HepG2 (cell line): Measurements from ENCODE around the gene NRDC. TPM values are rescaled to one million over a fixed set of nuclear protein-coding genes. Genes with fewer than 3 reads are reported as not detected.

Experiments
- CEBPB ChIP-seq: IDR thresholded peaks from 2 replicates; pipeline ENCODE4 v1.6.1; 2011; ENCODE audit warnings: low read depth, low read length, improper control_type of control experiment, borderline replicate concordance
- ELF3 ChIP-seq: IDR thresholded peaks from 2 replicates; pipeline ENCODE4 v1.6.1; 2016; ENCODE audit warnings: missing genetic modification reagents, missing compliant biosample characterization
- ETV5 ChIP-seq: IDR thresholded peaks from 2 replicates; pipeline ENCODE4 v1.6.1; 2018; ENCODE audit warnings: missing biosample characterization, missing genetic modification reagents, inconsistent platforms, borderline replicate concordance
- FOXJ3 ChIP-seq: sonication (generic); formaldehyde crosslinking; IDR thresholded peaks from 2 replicates; pipeline ENCODE4 v1.4.0; 2020; ENCODE audit warnings: missing genetic modification reagents, mild to moderate bottlenecking, borderline replicate concordance
- GTF2F1 ChIP-seq: fragments of 150-350 bp; IDR thresholded peaks from 2 replicates; pipeline ENCODE4 v1.6.1; 2014; ENCODE audit warnings: low read length
- IKZF4 ChIP-seq: sonication (generic); formaldehyde crosslinking; IDR thresholded peaks from 2 replicates; pipeline ENCODE4 v1.5.1; 2020; ENCODE audit warnings: borderline replicate concordance, mild to moderate bottlenecking, low read depth, missing genetic modification reagents; ENCODE audit errors: not compliant biosample characterization
- MEIS2 ChIP-seq: sonication (generic); formaldehyde crosslinking; IDR thresholded peaks from 2 replicates; pipeline ENCODE4 v1.9.0; 2021; ENCODE audit warnings: mild to moderate bottlenecking, missing genetic modification reagents
- NCOA2 ChIP-seq: sonication (generic); formaldehyde crosslinking; IDR thresholded peaks from 2 replicates; pipeline ENCODE4 v1.8.0; 2022; ENCODE audit warnings: inconsistent platforms
- PAX8 ChIP-seq: sonication (generic); formaldehyde crosslinking; IDR thresholded peaks from 2 replicates; pipeline ENCODE4 v1.8.0; 2022; ENCODE audit warnings: mild to moderate bottlenecking, missing genetic modification reagents, borderline replicate concordance
- SAP130 ChIP-seq: IDR thresholded peaks from 2 replicates; pipeline ENCODE4 v1.6.1; 2016; ENCODE audit warnings: low read depth
- SCMH1 ChIP-seq: sonication (generic); formaldehyde crosslinking; IDR thresholded peaks from 2 replicates; pipeline ENCODE4 v1.9.0; 2021; ENCODE audit warnings: missing genetic modification reagents, mild to moderate bottlenecking, borderline replicate concordance
- SOX6 ChIP-seq, 2 experiments: fragments of 450-650 bp in 1 of 2; sonication (generic) in 1 of 2; formaldehyde crosslinking in 1 of 2; IDR thresholded peaks; 2 replicates each; pipeline versions ENCODE4 v1.4.0 to v1.6.1; 2017 to 2020; ENCODE audit warnings: antibody characterized with exemption in 1 of 2, mild to moderate bottlenecking in 1 of 2, missing genetic modification reagents in 1 of 2
- TCF7L2 ChIP-seq: IDR thresholded peaks from 2 replicates; pipeline ENCODE4 v1.6.1; 2011; ENCODE audit warnings: mild to moderate bottlenecking, low read depth, low read length, moderate library complexity
- ZNF382 ChIP-seq: sonication (generic); formaldehyde crosslinking; IDR thresholded peaks from 2 replicates; pipeline ENCODE4 v1.5.0; 2020; ENCODE audit warnings: missing genetic modification reagents, mild to moderate bottlenecking, borderline replicate concordance
- ZNF430 ChIP-seq: sonication (generic); formaldehyde crosslinking; IDR thresholded peaks from 2 replicates; pipeline ENCODE4 v1.9.0; 2021; ENCODE audit warnings: mild to moderate bottlenecking, missing genetic modification reagents
- ZNF619 ChIP-seq: sonication (generic); formaldehyde crosslinking; IDR thresholded peaks from 2 replicates; pipeline ENCODE4 v1.4.0; 2020; ENCODE audit warnings: mild to moderate bottlenecking, missing genetic modification reagents
- ZNF816 ChIP-seq: sonication (generic); formaldehyde crosslinking; IDR thresholded peaks from 2 replicates; pipeline ENCODE4 v1.8.0; 2022; ENCODE audit warnings: missing genetic modification reagents, mild to moderate bottlenecking, borderline replicate concordance
- ZSCAN31 ChIP-seq: sonication (generic); formaldehyde crosslinking; IDR thresholded peaks from 2 replicates; pipeline ENCODE4 v1.5.0; 2020; ENCODE audit warnings: low read depth, mild to moderate bottlenecking, missing genetic modification reagents
- polyA plus RNA-seq, 8 experiments: library from polyadenylated mRNA; depleted of rRNA in 3 of 8; stranded (reverse) in 7 of 8; unstranded in 1 of 8; fragments of >200 nt; fragmentation: Illumina TruSeq in 4 of 8; extraction: Trizol in 4 of 8; gene quantifications; 2 replicates each; pipeline versions ENCODE4 v1.2.1 to v1.2.3, GENCODE V29; 2011 to 2016; ENCODE audit warnings: low read depth in 4 of 8, missing spikeins in 1 of 8, mixed read lengths in 1 of 8; ENCODE audit not compliant: insufficient read depth in 1 of 8
- total RNA-seq, 5 experiments: library from RNA; depleted of rRNA; stranded (reverse); fragments of >200 nt; fragmentation: Illumina TruSeq; extraction: Trizol; gene quantifications; 2 replicates each; pipeline ENCODE4 v1.2.3, GENCODE V29; 2016; ENCODE audit warnings: low read depth in 1 of 5
- TF ChIP-seq, protein P1 (sequence below): sonication (generic); formaldehyde crosslinking; IDR thresholded peaks from 2 replicates; pipeline ENCODE4 v1.4.0; 2020; ENCODE audit warnings: missing genetic modification reagents
- TF ChIP-seq, protein P2 (sequence below): sonication (generic); formaldehyde crosslinking; IDR thresholded peaks from 2 replicates; pipeline ENCODE4 v1.5.0; 2020; ENCODE audit warnings: mild to moderate bottlenecking, missing genetic modification reagents
- TF ChIP-seq, protein P3 (sequence below): fragments of 450-650 bp; IDR thresholded peaks from 2 replicates; pipeline ENCODE4 v1.6.1; 2017; ENCODE audit warnings: mild to moderate bottlenecking

The NRDC gene
- total and polyA plus RNA-seq, 2 of the 13 experiments (the other 11 are each of a cell fraction or from before 2014, with no cell fraction given): 57.6 to 64.9 TPM

GRCh38 chr1:51878616-51879336, at the start of gene NRDC (continued):
- TF ChIP-seq NCOA2 (CRISPR knock-in tag): peak; percentile 69
- TF ChIP-seq ZNF382 (CRISPR knock-in tag): no peak
- TF ChIP-seq ZNF619 (CRISPR knock-in tag): no peak
- TF ChIP-seq, protein P1, sequence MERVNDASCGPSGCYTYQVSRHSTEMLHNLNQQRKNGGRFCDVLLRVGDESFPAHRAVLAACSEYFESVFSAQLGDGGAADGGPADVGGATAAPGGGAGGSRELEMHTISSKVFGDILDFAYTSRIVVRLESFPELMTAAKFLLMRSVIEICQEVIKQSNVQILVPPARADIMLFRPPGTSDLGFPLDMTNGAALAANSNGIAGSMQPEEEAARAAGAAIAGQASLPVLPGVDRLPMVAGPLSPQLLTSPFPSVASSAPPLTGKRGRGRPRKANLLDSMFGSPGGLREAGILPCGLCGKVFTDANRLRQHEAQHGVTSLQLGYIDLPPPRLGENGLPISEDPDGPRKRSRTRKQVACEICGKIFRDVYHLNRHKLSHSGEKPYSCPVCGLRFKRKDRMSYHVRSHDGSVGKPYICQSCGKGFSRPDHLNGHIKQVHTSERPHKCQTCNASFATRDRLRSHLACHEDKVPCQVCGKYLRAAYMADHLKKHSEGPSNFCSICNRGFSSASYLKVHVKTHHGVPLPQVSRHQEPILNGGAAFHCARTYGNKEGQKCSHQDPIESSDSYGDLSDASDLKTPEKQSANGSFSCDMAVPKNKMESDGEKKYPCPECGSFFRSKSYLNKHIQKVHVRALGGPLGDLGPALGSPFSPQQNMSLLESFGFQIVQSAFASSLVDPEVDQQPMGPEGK: peak; percentile 66; the same call in 1 of the 2 replicates
- peak; percentile 45 for TF ChIP-seq IKZF4
- no peak for TF ChIP-seq SOX6 (IDR thresholded peaks at IDR 0.05)
- TF ChIP-seq SOX6 (CRISPR knock-in tag; IDR thresholded peaks at IDR 0.05): 0 out of 2 replicates have a peak, but pooled peaks have one; percentile 23
- TF ChIP-seq ZSCAN31: peak; percentile 30
- peak; percentile 66; the same call in 1 of the 2 replicates for TF ChIP-seq ZNF816 (CRISPR knock-in tag)
- TF ChIP-seq ZNF430 (CRISPR knock-in tag): no peak
- TF ChIP-seq CEBPB: peak; percentile 90
- TF ChIP-seq TCF7L2: no peak
- peak; percentile 70 for TF ChIP-seq GTF2F1
- TF ChIP-seq MEIS2 (CRISPR knock-in tag): no peak
- TF ChIP-seq, protein P2, sequence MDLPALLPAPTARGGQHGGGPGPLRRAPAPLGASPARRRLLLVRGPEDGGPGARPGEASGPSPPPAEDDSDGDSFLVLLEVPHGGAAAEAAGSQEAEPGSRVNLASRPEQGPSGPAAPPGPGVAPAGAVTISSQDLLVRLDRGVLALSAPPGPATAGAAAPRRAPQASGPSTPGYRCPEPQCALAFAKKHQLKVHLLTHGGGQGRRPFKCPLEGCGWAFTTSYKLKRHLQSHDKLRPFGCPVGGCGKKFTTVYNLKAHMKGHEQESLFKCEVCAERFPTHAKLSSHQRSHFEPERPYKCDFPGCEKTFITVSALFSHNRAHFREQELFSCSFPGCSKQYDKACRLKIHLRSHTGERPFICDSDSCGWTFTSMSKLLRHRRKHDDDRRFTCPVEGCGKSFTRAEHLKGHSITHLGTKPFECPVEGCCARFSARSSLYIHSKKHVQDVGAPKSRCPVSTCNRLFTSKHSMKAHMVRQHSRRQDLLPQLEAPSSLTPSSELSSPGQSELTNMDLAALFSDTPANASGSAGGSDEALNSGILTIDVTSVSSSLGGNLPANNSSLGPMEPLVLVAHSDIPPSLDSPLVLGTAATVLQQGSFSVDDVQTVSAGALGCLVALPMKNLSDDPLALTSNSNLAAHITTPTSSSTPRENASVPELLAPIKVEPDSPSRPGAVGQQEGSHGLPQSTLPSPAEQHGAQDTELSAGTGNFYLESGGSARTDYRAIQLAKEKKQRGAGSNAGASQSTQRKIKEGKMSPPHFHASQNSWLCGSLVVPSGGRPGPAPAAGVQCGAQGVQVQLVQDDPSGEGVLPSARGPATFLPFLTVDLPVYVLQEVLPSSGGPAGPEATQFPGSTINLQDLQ: no peak
- peak; percentile 78; the same call in 1 of the 2 replicates for TF ChIP-seq SAP130 (CRISPR knock-in tag)
- TF ChIP-seq FOXJ3: no peak
- peak; percentile 63 for TF ChIP-seq ETV5 (CRISPR knock-in tag)
- peak; percentile 8; the same call in 1 of the 2 replicates for TF ChIP-seq ELF3 (CRISPR knock-in tag)
- TF ChIP-seq PAX8 (CRISPR knock-in tag): no peak
- TF ChIP-seq SCMH1: no peak
- TF ChIP-seq, protein P3, sequence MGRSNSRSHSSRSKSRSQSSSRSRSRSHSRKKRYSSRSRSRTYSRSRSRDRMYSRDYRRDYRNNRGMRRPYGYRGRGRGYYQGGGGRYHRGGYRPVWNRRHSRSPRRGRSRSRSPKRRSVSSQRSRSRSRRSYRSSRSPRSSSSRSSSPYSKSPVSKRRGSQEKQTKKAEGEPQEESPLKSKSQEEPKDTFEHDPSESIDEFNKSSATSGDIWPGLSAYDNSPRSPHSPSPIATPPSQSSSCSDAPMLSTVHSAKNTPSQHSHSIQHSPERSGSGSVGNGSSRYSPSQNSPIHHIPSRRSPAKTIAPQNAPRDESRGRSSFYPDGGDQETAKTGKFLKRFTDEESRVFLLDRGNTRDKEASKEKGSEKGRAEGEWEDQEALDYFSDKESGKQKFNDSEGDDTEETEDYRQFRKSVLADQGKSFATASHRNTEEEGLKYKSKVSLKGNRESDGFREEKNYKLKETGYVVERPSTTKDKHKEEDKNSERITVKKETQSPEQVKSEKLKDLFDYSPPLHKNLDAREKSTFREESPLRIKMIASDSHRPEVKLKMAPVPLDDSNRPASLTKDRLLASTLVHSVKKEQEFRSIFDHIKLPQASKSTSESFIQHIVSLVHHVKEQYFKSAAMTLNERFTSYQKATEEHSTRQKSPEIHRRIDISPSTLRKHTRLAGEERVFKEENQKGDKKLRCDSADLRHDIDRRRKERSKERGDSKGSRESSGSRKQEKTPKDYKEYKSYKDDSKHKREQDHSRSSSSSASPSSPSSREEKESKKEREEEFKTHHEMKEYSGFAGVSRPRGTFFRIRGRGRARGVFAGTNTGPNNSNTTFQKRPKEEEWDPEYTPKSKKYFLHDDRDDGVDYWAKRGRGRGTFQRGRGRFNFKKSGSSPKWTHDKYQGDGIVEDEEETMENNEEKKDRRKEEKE: no peak
